Measurements from ENCODE around the gene UVRAG.

DNA sequence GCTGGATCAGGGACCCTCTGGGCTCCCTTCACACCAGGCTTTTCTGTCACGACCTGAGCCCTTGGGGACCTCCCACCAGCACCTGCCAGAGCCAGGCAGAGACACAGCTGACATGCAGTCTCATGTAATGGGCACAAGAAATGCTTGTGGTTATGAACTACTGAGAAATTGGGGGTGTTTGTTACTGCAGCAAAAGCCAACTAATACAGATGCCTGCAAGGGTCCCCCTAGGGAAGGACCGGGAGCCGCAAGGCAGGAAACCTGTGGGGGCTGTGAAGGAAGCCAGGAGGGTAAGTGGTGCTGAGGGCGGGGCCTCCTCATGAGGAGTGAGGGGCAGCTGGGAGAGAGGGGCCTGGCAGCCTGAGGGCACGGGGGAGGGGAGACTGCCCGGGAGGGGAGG, 374.7 kb downstream of the UVRAG start:
- TF ChIP-seq, protein P1, sequence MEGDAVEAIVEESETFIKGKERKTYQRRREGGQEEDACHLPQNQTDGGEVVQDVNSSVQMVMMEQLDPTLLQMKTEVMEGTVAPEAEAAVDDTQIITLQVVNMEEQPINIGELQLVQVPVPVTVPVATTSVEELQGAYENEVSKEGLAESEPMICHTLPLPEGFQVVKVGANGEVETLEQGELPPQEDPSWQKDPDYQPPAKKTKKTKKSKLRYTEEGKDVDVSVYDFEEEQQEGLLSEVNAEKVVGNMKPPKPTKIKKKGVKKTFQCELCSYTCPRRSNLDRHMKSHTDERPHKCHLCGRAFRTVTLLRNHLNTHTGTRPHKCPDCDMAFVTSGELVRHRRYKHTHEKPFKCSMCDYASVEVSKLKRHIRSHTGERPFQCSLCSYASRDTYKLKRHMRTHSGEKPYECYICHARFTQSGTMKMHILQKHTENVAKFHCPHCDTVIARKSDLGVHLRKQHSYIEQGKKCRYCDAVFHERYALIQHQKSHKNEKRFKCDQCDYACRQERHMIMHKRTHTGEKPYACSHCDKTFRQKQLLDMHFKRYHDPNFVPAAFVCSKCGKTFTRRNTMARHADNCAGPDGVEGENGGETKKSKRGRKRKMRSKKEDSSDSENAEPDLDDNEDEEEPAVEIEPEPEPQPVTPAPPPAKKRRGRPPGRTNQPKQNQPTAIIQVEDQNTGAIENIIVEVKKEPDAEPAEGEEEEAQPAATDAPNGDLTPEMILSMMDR (IDR thresholded peaks at IDR 0.05 in 8 of 11, conservative IDR thresholded peaks at IDR 0.05 in 3 of 11): no peak
- no peak for TF ChIP-seq POLR2A (IDR thresholded peaks at IDR 0.05)
- TF ChIP-seq POLR2AphosphoS5 (IDR thresholded peaks at IDR 0.05): no peak

All from spleen (tissue), 7 donors.